PFSK-1 (cell line): ENCODE data around the gene CYP1A1.

Experiments used
- FOXP2 ChIP-seq: optimal IDR thresholded peaks from 2 replicates; pipeline ENCODE3; 2011; ENCODE audit warnings: borderline replicate concordance, control low read depth, inconsistent platforms; ENCODE audit not compliant: insufficient read depth; ENCODE audit errors: extremely low read length, extremely low read depth
- POLR2AphosphoS5 ChIP-seq: IDR thresholded peaks from 2 replicates; pipeline ENCODE4 v1.6.1; 2012; ENCODE audit warnings: low read depth, mild to moderate bottlenecking, control low read depth, low read length, moderate library complexity
- SIN3A ChIP-seq: IDR thresholded peaks from 2 replicates; pipeline ENCODE4 v1.6.1; 2012; ENCODE audit warnings: mild to moderate bottlenecking, low read length, moderate library complexity, borderline replicate concordance; ENCODE audit not compliant: insufficient read depth

DNA sequence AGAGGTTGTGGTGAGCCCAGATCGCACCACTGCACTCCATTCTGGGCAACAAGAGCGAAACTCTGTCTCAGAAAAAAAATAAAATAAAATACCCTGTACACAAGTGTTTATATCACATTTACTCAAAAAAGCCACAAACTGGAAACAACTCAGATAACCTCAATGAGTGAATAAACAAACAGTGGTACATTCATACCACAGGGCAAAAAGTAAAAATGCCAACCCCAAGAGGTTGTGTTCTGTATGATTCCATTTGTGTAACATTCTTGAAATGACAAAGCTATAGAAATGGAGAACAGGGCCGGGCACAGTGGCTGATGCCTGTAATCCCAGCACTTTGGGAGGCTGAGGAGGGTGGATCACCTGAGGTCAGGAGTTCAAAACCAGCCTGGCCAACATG, 42.4 kb downstream of the CYP1A1 start:
- TF ChIP-seq SIN3A: no peak
- no peak for TF ChIP-seq POLR2AphosphoS5
- TF ChIP-seq FOXP2: no peak
